GM08714 (cell line): Measurements from ENCODE around the gene TNRC18.

ENCODE experiments used
- H3K4me3 ChIP-seq: fragments of 200-500 bp; sonication (Bioruptor generic); 2 replicates; pipeline ENCODE4 v1.5.1; 2014; ENCODE audit warnings: mild to moderate bottlenecking, low read length, inconsistent platforms
- ZNF274 ChIP-seq: IDR thresholded peaks from 2 replicates; pipeline ENCODE4 v1.6.1; 2012; ENCODE audit warnings: mild to moderate bottlenecking, low read depth, low read length

Gene TNRC18

DNA sequence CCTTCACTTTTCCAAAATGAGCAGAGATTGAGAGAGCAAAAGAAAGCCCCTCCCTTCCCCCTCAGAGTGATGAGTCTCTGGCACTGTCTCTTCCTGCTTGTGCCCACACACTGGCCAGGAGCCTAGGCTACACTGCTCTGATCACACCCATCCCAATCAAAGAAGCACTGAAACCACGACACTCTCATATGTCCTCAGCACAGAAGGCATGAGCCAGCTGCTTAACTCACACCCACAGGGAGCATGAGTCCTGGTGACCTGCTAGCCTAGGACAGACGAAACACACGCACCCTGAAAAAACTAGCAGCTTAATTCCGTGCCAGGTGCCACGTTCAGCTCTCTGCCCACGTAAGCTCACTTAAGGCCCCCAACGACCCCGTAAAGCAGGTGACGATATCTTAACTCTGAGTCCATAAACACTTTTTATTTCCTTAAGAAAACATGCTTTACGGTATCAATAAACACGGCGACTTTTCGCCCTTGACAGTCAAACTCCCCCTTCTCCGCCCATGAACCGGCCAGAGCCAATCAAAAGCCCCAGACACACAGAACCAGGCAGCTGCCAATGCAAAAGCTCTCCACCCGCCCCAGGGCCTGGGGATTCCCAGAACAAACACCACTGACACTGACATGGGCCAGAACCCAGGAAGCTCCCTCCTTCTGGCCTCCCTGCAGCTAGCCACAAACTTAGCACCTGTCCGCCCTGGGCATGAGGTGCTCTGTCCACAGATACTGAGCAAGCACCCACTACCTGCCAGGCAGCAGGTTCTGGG lies 69.0 kb downstream of the TNRC18 start:
- no peak overlapping the region for H3K4me3 ChIP-seq
- TF ChIP-seq ZNF274: no peak

DNA sequence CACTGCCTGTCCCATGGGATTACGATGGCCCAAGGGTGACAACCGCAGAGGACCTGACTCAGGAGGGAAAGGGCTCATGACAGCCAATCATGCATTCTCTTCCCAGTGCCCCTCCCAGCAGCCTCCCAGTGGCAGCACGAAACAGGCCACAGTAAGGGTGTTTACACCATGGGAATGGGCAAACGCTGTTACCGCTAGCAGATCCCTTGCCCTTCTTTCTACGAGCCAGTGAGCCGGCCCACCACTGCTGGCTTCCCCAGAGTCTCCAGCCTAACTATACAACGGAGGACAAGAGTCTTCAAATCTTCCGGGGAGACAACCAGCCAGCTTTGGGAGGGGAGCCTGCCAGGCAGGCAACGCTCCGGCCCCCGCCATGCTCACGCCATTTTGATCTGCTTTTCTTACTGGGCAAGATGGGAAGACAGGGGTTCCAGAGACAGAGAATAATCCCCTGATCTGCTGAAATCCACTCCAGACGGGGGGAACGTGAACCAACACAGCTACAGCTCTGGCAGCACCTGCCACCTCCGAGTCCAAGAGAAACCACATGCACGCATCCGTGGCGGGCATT lies 71.1 kb downstream of the TNRC18 start:
- TF ChIP-seq ZNF274: no peak
- H3K4me3 ChIP-seq: no peak overlapping the region

DNA sequence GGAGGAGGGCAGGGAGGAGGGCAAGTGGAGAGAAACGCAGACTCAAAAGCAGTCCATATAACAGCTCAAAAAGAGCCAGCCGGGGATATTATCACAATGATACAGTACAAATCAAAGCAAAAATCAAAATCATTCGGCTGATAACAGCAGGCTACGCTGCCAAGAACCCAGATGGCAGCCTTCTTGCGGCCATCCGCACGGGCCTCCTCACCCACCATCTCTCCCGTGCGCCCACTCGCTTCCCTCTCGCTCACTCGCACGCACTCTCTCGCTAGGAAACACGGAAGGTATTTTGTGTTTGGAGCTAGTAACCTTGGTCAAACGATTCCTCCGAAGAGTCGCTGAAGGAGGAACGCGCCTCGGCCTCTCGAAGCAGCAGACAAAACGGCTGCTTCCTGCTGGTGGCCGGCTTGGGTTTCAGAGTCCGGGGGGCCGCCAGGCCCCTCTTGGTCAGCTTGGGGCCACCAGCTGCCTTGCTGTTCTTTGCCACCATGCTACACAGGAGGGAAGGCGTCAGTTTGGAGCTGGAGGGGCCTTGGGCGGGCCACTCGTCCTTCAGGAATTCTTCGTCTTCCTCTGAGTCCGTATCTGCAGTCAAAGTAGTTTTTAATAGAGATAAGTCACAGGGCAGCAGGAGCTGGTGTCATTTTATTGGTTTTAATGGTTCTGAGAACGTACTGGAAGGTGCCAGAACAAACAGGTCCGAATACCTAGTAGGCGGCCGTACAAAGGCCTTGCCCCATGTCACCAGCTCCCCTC lies 71.9 kb downstream of the TNRC18 start:
- TF ChIP-seq ZNF274: no peak
- H3K4me3 ChIP-seq: no peak overlapping the region

DNA sequence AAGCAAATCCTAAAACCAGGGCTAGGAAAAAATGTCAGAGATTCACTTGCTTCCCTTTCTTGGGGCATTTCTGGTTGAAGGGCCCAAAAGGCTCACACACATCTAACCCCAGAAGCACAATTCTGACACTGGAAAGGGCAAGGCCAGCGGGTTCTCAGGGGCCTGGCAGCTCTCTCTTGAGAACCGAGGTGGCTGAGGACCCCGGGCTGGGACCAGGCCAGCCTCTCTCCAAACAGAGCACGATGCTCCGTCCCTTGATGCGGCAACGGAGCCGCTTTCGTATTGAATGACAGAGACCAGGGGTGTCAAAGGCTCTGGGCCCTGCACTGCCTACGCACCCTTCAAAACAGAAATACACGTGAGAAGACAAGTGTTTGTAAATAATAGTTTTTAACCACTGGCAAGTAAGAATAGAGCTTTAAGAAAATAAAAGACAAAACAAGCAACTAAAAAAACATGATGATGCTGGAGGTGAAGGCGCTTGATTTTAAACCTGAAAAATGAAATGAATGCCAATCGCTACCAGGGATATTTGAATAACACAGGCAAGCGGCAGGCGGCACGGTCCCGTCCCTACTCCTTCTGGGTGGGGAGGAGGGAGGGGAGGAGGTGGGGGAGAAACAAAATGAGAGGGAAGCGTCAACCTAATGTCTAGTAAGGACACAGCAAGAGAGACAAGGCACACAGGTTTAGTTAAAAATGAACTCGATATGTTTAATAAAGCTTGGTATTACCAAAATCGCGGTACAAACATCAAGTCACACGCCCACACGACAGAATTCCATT lies 72.8 kb downstream of the TNRC18 start:
- TF ChIP-seq ZNF274: no peak
- no peak overlapping the region for H3K4me3 ChIP-seq

DNA sequence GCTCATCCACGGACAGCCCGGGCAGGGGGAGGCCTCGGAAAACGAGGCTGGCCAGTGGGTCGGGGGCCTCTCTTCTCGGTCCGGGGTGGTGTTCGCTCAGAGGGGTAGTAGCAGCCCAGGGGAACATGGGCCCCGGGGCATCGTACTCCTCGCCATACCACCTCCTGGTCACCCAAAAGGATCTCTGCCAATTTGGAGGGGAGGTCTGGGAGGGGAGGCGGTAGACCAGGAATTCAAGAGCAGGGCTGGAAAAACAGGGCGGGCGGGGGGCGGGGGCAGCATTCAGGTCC lies 73.5 kb downstream of the TNRC18 start:
- no peak for TF ChIP-seq ZNF274
- no peak overlapping the region for H3K4me3 ChIP-seq

DNA sequence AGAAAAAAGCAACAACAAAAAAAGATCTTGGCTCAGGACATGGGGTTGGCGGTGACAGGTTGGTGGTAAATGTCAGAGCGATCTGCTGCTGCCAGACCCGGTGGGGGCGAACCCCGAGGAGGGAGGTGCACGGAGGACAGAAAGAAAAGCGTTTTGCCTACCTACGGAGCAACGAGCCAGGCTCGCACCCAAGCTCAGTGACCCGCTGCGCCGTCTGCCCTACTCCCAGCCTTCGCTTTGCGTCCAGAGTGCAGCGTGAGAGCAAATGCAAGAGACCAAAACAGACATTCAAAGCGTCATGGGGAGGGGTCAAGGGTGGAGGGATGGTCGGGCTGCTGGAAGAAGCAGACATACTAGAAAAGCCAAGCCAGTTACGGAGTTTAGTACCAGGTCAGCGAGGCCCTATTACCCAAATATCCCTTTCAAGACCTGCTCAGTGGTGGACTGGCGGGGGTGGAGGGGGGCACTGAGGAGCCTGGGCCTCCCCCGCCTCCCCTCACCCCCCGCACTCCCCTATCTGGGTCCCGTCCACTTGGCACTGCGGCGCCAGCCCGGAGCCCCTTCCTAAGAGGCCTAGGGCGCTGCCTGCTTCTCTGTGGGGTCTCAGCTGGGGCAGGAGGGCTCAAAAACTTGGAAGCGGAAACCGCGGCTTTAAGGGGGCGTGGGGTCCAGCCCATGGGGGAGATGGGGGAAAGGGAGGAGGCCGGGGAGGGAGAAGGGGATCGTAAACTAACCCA lies 74.0 kb downstream of the TNRC18 start:
- H3K4me3 ChIP-seq: no peak overlapping the region
- TF ChIP-seq ZNF274: no peak

DNA sequence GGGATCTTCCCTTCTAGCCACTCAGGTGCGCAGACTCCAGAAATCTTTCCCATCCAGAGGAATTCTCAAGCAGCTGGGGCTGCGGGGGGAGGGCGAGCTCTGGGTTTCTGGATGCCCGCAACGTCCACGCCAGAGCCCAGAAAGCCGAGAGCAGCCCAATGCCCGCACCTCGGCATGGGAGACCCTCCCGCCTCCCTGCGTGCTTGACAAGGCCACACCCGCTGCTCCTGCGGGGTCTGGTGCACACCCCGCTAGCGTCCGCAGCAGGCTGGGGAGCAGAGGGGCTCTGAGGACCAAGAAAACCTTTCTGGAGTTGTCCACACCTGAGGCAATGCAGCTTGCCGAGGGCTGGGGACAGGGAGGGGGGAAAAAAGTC lies 74.6 kb downstream of the TNRC18 start:
- no peak overlapping the region for H3K4me3 ChIP-seq
- TF ChIP-seq ZNF274: no peak

DNA sequence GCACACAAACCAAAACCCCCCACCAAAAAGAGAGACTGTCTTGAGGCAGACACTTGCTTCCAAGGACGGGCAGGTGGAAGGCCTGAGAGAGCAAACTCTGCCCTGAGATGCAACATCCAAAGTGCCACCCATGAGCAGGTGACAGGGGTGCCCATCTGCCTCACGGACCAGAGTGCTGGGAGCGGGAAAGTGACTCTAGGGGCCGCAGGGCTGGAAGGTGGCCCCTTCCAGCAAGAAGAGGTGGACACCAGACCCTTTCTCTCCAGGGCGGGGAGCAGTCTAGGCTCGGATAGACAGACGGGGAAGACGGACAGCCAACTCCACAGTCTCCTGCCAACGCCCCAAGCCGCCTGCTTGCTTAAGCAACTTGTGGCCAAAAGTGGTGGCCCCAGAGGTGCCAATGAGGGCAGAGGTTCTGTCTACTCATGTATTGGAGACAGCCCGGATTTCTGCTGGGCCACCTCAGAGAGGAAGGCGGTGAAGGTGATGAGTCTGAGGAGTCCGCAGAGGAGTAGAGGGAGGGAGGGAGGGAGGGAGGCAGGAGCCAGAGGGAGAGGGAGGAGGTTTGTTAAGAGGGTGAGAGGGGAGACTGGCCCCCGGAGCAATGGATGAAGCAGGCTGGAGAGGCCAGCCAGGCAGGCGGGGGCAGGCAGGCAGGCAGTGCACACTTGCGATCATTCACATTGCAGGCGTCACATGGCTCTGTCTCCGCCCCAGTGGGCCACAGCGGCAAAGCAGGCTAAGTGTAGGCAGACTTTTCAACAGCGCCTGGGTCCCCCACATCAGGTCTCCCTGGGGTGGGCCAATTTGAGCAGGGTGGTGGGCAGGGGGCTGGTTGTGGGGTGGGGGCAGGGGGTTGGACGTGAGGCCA lies 75.3 kb downstream of the TNRC18 start:
- no peak overlapping the region for H3K4me3 ChIP-seq
- TF ChIP-seq ZNF274: no peak

DNA sequence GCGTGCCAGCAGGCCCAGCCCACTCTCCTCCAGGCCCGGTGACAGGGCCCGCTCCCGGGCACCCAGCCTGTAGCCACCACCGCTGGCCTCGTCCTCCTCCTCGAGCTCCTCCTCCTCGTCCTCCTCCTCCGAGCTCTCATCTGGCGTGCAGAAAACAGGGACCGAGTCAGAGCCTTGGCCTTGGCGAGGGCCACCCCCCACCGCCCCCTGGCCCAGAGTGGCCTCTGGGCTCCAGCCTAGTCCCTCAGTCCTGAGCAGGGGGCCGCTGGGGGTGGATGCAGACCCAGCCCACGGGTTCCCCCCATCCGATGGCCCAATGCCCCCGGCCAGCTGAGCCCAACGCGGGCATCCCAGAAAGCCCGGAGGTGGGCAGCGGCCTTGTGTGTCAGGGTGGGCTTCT lies 78.0 kb downstream of the TNRC18 start:
- TF ChIP-seq ZNF274: no peak

DNA sequence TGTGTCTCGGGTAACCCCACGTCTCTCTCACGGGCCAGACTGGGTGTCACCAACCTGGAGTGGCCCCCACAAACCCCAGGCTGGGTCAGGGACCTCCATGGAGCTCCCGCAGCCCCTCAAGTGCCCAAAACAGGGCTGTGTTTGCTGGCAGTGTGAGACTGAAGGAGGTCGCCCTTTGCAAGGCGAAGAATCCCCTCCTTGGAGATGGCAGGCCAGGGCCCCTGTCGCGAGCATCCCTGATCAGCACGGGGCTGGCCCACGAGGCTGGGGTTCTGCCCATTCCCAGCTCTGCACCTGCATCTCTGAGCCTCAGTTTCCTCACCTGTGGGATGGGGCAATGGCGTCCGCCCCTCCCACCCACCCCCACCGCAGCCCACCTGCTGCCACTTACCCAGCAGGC lies 78.5 kb downstream of the TNRC18 start:
- H3K4me3 ChIP-seq: no peak overlapping the region
- no peak for TF ChIP-seq ZNF274

More for the DNA sequence above, 78.0 kb downstream of the TNRC18 start:
- no peak overlapping the region for H3K4me3 ChIP-seq

DNA sequence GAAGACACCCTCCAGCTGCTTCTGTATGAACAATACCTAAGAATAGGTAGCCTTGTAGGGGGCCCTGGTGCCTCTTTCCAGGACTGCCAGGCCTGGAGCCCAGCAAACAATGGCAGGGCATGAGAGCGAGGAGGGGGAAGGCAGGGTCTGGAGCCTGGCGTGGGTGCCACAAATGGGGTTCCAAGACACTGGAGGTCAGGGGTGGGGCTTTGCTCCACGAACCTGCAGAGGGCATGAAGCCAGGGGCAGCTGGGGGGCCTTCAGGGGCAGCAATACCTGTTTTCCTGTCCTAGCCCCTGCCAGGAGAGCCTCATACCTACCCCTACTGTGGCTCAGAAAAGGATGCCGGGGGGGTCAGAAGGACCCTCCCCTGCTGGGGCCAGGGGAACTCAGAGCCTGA lies 79.3 kb downstream of the TNRC18 start:
- no peak for TF ChIP-seq ZNF274
- H3K4me3 ChIP-seq: no peak overlapping the region

DNA sequence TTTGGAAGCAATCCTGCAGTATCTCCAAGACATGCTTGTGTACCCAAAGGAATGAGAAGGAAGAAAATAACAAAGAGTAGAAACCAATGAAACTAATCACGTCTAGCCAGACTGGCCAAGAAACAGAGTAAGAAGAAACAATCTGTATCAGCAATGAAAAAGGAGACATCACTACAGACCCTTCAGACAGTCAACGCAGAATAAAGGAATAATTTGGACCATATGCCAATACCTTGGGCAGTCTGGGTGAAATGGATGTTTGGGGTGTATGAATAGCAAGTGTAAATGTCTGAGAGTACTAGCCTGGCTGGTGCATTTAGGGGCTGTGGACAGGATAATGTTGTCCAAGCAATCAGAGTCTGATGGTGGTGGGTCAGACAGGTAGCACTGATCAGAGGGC lies 79.8 kb downstream of the TNRC18 start:
- H3K4me3 ChIP-seq: no peak overlapping the region
- TF ChIP-seq ZNF274: no peak

DNA sequence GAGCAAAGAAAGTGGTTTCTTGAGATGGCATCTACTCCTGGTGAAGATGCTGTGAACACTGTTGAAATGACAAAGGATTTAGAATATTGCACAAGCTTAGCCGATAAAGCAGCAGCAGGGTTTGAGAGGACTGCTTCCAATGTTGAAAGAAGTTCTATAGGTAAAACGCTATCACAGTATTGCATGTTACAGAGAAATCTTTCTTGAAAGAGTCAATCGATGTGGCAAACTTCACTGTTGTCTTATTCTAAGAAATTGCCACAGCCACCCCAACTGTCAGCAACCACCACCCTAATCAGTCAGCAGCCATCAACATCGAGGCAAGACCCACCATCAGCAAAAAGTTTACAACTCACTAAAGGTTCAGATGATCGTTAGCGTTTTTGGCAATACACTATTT lies 81.0 kb downstream of the TNRC18 start:
- no peak overlapping the region for H3K4me3 ChIP-seq
- TF ChIP-seq ZNF274: no peak

DNA sequence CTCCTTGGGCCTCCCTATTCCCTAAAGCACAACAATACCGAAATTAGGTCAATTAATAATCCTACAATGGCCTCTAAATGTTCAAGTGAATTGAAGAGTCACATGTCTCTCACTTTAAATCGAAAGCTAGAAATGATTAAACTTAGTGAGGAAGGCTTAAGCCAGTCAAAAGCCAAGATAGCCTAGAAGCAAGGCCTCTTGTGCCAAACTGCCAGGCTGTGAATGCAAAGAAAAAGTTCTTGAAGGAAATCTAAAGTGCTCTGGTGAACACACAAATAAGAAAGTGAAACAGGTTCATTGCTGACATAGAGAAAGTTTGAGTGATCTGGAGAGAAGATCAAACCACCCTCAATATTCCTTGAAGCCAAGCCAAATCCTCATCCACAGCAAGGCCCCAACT lies 83.7 kb downstream of the TNRC18 start:
- H3K4me3 ChIP-seq: no peak overlapping the region
- no peak for TF ChIP-seq ZNF274
